ENCODE results near the gene BTG2. TPM values are rescaled to one million over a fixed set of nuclear protein-coding genes. Genes with fewer than 3 reads are reported as not detected.

Gene BTG2
- total RNA-seq, 4 donors from 2014 or later: 74.5 to 169 (median 116) TPM

- Histone ChIP-seq H3K4me3 (peak overlapping the region in 1 of 2 donors; percentile 36), H3K27ac (peak overlapping the region; percentile 83 to 95 (median 92)), H3K27me3 (no peaks in the 10 kb centered on the region), H3K9me3 (no peaks in the 10 kb centered on the region), H3K36me3 (no peaks in the 10 kb centered on the region), H3K4me1 (peaks cover 0 to 62% (median 38%) of the 10 kb centered on the region in 3 donors)
- peak; percentile 91 for ATAC-seq
- TF ChIP-seq, protein P1, sequence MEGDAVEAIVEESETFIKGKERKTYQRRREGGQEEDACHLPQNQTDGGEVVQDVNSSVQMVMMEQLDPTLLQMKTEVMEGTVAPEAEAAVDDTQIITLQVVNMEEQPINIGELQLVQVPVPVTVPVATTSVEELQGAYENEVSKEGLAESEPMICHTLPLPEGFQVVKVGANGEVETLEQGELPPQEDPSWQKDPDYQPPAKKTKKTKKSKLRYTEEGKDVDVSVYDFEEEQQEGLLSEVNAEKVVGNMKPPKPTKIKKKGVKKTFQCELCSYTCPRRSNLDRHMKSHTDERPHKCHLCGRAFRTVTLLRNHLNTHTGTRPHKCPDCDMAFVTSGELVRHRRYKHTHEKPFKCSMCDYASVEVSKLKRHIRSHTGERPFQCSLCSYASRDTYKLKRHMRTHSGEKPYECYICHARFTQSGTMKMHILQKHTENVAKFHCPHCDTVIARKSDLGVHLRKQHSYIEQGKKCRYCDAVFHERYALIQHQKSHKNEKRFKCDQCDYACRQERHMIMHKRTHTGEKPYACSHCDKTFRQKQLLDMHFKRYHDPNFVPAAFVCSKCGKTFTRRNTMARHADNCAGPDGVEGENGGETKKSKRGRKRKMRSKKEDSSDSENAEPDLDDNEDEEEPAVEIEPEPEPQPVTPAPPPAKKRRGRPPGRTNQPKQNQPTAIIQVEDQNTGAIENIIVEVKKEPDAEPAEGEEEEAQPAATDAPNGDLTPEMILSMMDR (IDR thresholded peaks at IDR 0.05): peak in 1 of 4 experiments; percentile 3
- TF ChIP-seq EP300 (IDR thresholded peaks at IDR 0.05) (peak; percentile 92), POLR2A (IDR thresholded peaks at IDR 0.05) (peak; percentile 62 to 77), POLR2AphosphoS5 (IDR thresholded peaks at IDR 0.05) (peak; percentile 94)
- WGBS, 2 donors (ENCODE audit: low coverage in 1 of 2): 9 to 33% methylated on average over 1 to 5 of the region's 31 CpGs
Observed at GRCh38 chr1:203290261-203291089, 14.8 kb upstream of the BTG2 start.

GRCh38 chr1:203291201-203292096 is 13.9 kb upstream of the BTG2 start:
- no peak overlapping the region for H3K4me3 ChIP-seq
- H3K36me3 ChIP-seq: no peaks in the 10 kb centered on the region
- H3K4me1 ChIP-seq: peaks cover 0 to 53% (median 33%) of the 10 kb centered on the region in 3 donors
- ATAC-seq: no peak
- H3K9me3 ChIP-seq: no peaks in the 10 kb centered on the region
- peak overlapping the region; percentile 83 to 95 (median 92) for H3K27ac ChIP-seq
- 66 to 80% methylated on average over 1 to 14 of the region's 17 CpGs for WGBS, 2 donors (ENCODE audit: low coverage in 1 of 2)
- TF ChIP-seq EP300 (IDR thresholded peaks at IDR 0.05): no peak
- TF ChIP-seq POLR2A (IDR thresholded peaks at IDR 0.05): no peak
- TF ChIP-seq POLR2AphosphoS5 (IDR thresholded peaks at IDR 0.05): peak; percentile 58
- TF ChIP-seq, protein P1 (IDR thresholded peaks at IDR 0.05): no peak
- H3K27me3 ChIP-seq: no peaks in the 10 kb centered on the region

- H3K9me3 ChIP-seq: no peaks in the 10 kb centered on the region
- WGBS, 2 donors (ENCODE audit: low coverage in 1 of 2): 88% methylated on average over 1 of the region's 1 CpG; no CpG with 5 or more reads in 1 of the 2 donors
- ATAC-seq: no peak
- no peaks in the 10 kb centered on the region for H3K27me3 ChIP-seq
- peak overlapping the region in 1 of 4 donors; percentile 27 for H3K27ac ChIP-seq
- no peak overlapping the region for H3K4me3 ChIP-seq
- H3K36me3 ChIP-seq: no peaks in the 10 kb centered on the region
- peaks cover 0 to 11% (median 5%) of the 10 kb centered on the region in 3 donors for H3K4me1 ChIP-seq
- TF ChIP-seq EP300 (IDR thresholded peaks at IDR 0.05) (no peak), POLR2AphosphoS5 (IDR thresholded peaks at IDR 0.05) (no peak), POLR2A (IDR thresholded peaks at IDR 0.05) (no peak)
- TF ChIP-seq, protein P1 (IDR thresholded peaks at IDR 0.05): no peak
Observed at GRCh38 chr1:203295796-203296195, 9.5 kb upstream of the BTG2 start.

DNA sequence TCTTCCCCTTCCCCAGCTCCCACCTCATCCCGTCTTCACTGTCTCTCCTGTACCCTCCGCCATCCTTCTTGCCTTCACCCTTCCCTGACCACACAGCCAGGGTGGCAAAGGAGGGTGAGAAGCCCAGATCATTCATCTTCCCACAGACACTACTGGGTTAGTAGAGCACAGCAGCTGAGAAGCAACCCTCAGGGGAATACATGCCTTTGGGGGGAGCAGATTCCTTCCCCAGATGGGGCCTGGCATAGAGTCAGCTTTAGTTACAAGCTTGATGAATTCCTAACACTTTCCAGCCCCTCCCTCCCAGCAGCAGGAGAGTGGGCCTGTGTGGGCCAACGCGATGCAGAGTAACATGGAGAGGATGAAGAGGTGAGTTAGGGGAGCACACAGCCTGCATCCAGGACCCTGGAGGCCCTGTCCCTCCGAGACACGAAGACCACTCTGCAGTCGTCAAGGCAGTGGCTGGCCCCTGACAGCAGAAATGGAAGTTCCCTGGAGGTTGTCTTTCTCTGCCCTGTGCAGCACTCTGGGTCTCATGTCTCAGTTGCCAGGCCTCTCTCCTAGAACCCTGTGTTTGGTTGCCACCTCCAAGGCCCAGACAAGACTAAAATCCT is 8.8 kb upstream of the BTG2 start:
- peak; percentile 21 for ATAC-seq

More for the DNA sequence above, 8.8 kb upstream of the BTG2 start:
- Histone ChIP-seq H3K4me1 (peaks cover 0 to 3% (median 0%) of the 10 kb centered on the region in 3 donors), H3K27me3 (no peaks in the 10 kb centered on the region), H3K27ac (peak overlapping the region in 1 of 4 donors; percentile 27), H3K9me3 (no peaks in the 10 kb centered on the region), H3K36me3 (no peaks in the 10 kb centered on the region), H3K4me3 (no peak overlapping the region)
- TF ChIP-seq POLR2AphosphoS5 (IDR thresholded peaks at IDR 0.05) (peak; percentile 11), POLR2A (IDR thresholded peaks at IDR 0.05) (no peak)
- TF ChIP-seq, protein P1 (IDR thresholded peaks at IDR 0.05): no peak
- 63 to 88% methylated on average over 2 to 3 of the region's 7 CpGs for WGBS, 2 donors (ENCODE audit: low coverage in 1 of 2)
